ENCODE results near the gene PALD1.

PALD1 gene

DNA sequence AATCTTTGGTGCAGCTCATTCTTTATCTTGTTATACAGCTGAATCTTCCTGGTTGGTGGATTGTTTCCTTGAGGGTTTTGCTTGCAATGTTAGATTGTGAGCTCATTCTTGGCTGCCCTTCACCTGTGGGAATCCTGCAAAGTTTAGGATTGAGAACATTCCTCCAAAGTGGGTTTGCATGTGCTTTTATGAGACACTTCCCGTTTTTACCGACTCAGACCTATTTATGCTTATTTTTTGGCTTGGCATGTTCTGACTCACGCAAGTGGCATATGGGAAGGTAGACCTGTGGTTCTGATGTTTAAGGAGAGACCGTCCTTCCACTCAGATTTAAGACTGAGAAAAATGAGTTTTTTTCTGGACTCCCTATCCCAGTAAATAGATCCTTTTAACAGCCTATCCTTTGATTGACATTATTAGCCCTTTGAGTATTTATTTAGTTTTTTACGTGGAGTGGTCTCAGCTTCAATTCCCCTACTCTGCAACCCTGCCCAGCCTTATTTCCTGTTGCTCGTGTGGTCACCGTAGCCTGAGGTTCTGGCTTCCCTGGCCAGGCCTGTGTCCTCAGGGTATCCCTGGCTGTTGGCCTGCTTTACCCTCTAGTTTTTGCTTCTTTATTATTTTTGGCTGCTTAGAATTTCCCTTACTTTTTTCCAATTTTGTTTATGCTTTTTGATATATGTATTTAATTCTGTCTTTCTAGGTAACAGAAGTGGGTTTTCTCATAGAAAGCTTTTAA, 137.4 kb downstream of the PALD1 start:
- no peak for DNase-seq

DNA sequence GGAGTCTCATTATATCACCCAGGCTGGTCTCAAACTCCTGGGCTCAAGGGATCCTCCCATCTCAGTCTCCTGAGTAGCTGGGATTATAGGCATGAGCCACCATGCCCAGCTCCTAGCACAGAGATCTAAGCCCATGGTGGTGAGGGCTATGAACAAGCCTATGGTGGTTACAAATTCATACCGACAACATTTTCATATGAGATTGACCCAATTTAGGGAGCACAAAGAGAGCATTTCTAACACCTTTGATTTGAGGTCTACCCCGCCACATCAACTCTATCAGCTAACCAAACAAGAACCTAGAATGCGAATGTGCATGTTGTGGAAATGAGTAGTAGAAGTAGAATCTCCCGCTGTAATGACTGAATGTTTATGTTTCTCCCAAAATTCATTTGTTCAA, 138.2 kb downstream of the PALD1 start:
- no peak for DNase-seq
